Spinal cord (tissue), 10 donors: ENCODE measurements around the gene PRKCH. TPM values are rescaled to one million over a fixed set of nuclear protein-coding genes. Genes with fewer than 3 reads are reported as not detected.
"Not testable (repeated sequence)": the region's sequence is repeated elsewhere in the genome, so short reads cannot be mapped to it uniquely, and the experiment has no call there.

Source experiments
- DNase-seq, 6 donors: peaks; one replicate each; pipeline versions ENCODE4 v3.0.0 to v3.0.0-alpha.2; 2013 to 2015; ENCODE audit warnings: low spot score in 6 of 6, low read depth in 4 of 6
- H3K27ac ChIP-seq: one replicate; pipeline ENCODE4 v1.5.1; 2013; ENCODE audit warnings: low read depth, low read length, control low read depth
- H3K27me3 ChIP-seq: one replicate; pipeline ENCODE4 v1.6.1; 2013; ENCODE audit warnings: low read length; ENCODE audit not compliant: control insufficient read depth, insufficient read depth
- H3K36me3 ChIP-seq: one replicate; pipeline ENCODE4 v1.6.1; 2013; ENCODE audit warnings: low read length; ENCODE audit not compliant: control insufficient read depth, insufficient read depth
- H3K4me1 ChIP-seq: one replicate; pipeline ENCODE4 v1.6.1; 2013; ENCODE audit warnings: low read length; ENCODE audit not compliant: control insufficient read depth, insufficient read depth
- H3K4me3 ChIP-seq: one replicate; pipeline ENCODE4 v1.5.1; 2013; ENCODE audit warnings: low read depth, low read length, control low read depth
- H3K9me3 ChIP-seq: one replicate; pipeline ENCODE4 v1.6.1; 2013; ENCODE audit warnings: low read length; ENCODE audit not compliant: control insufficient read depth, insufficient read depth
- WGBS: methylation state at CpG from one replicate; pipeline ENCODE4 v1.1.5; 2013; ENCODE audit warnings: missing lambda C conversion rate; ENCODE audit not compliant: insufficient coverage; 5-methylcytosine and 5-hydroxymethylcytosine counted together
- polyA plus RNA-seq, 2 donors: library from polyadenylated mRNA; unstranded; fragments of 120-200 nt; gene quantifications; one replicate each; pipeline ENCODE4 v1.2.1, GENCODE V29; 2013; ENCODE audit not compliant: insufficient read length in 2 of 2
- total RNA-seq, 2 donors: library from RNA; depleted of rRNA in 1 of 2; stranded (reverse); fragments of 120-200 nt in 1 of 2; fragments of >200 nt in 1 of 2; gene quantifications; one replicate each; pipeline versions ENCODE4 v1.2.3 to v1.2.4, GENCODE V29; 2013 to 2014
- donor health status: healthy.

Gene PRKCH
- total and polyA plus RNA-seq, 4 donors = 9.6 to 30.7 (median 15.5) TPM

DNA sequence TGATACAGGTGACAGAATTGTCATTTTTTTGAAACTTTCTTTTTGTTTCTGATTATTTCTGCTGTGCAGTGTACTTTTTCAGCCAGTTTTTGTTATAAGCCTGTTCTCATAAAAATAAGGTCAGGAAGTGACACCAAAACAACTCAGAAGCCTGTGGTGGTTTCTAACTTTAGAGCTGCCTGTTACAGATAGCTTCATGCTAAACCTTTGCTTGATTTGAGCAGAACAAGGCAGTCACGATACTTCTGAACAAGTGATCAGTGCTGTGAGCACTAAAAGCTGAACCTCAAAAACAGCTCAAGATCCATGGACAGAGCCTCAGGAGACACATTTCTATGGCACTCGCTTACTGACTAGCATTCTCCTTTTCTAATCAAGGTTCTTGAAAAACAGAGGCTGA is 82.0 kb downstream of the PRKCH start:
- Histone ChIP-seq H3K4me3 (no peak overlapping the region), H3K36me3 (no peaks in the 10 kb centered on the region), H3K4me1 (no peaks in the 10 kb centered on the region), H3K9me3 (no peaks in the 10 kb centered on the region), H3K27me3 (no peaks in the 10 kb centered on the region), H3K27ac (no peak overlapping the region)
- DNase-seq = no peak
- WGBS = 82% methylated on average over 1 of the region's 2 CpGs

DNA sequence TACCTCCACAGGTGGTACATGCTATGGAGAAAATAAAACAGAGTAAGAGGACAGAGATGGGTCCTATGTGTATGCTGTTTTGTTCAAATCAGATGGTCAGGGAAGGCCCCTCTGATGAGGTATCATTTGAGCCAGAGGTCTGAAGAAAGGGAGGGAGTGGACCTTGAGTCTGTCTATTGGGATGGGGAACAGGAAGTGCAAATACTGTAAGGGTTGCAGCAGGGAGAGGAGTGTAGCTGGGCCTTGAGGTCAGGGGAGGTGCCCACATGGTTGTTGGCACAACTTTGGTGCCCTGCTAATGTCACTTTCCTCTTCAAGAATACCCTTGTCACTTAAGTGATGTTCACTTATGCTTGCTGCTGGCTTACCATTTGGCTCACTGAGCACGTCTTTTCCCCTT is 83.3 kb downstream of the PRKCH start:
- Histone ChIP-seq H3K27ac (no peak overlapping the region), H3K9me3 (no peaks in the 10 kb centered on the region), H3K27me3 (no peaks in the 10 kb centered on the region), H3K36me3 (no peaks in the 10 kb centered on the region), H3K4me1 (no peaks in the 10 kb centered on the region), H3K4me3 (no peak overlapping the region)
- no peak for DNase-seq
- WGBS = no CpG with 5 or more reads among the region's 1 CpG

DNA sequence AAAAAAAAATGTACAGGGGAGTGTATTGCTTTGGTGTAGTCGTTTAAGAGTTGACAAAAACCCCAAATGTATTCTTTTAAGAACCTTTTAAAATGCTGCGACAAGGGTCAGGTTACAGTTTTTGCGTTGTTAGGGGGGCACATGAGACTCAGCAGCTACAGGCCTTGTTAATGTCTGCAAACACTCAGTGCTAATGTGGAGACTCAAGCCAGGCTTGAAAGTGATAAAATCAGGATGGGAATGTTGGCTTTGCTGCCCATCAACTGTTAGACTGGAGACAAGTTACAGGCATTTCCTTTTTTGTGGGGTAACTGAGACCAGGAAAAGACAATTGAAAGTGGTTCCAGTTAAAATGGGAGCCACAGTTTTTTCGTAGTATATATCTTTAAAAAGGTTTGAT is 84.8 kb downstream of the PRKCH start:
- H3K27me3 ChIP-seq = no peaks in the 10 kb centered on the region
- WGBS = 29% methylated on average over 1 of the region's 4 CpGs
- H3K27ac ChIP-seq = no peak overlapping the region
- H3K4me3 ChIP-seq = no peak overlapping the region
- no peaks in the 10 kb centered on the region for H3K4me1 ChIP-seq
- DNase-seq = no peak
- no peaks in the 10 kb centered on the region for H3K9me3 ChIP-seq
- H3K36me3 ChIP-seq = no peaks in the 10 kb centered on the region

DNA sequence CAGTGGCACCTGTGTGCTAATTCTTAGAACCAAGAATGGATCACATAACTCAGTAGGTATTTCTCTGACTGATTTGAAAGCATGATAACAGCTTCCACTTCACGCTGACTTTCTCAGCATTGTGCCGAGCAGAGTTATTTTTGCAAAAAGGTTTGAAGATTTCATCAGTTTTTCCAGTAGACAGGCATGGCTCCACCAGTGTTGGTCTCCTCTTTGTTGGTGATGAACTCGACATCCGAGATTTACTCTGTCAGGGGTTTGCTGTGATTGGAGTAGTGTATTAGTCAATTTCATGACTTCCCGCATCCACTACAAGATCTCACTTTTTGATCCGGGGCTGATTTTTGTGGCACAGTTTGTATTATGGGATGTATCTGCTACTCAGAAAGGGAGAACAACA is 85.3 kb downstream of the PRKCH start:
- H3K4me1 ChIP-seq = no peaks in the 10 kb centered on the region
- H3K27ac ChIP-seq = no peak overlapping the region
- no peak for DNase-seq
- H3K27me3 ChIP-seq = no peaks in the 10 kb centered on the region
- H3K4me3 ChIP-seq = no peak overlapping the region
- H3K9me3 ChIP-seq = no peaks in the 10 kb centered on the region
- WGBS = 65% methylated on average over 3 of the region's 6 CpGs
- H3K36me3 ChIP-seq = no peaks in the 10 kb centered on the region

DNA sequence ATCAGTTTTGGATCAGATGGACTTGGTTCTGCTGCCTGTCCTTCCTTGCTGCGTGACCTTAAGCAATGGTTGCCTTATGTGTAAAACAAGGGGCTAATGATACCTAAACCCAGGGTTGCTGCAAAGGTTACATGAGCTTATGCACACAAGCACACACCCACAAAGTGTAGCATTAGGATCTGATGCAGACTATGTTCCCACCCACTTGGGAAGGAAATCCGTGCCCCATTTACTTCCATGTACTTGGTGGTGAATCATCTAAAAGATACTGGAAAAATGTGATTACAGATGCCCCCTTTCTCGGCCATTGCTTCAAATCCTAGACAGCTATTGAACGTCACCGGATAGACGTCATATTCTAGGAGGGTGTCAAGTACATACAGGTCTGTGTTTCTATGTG is 87.1 kb downstream of the PRKCH start:
- no peak overlapping the region for H3K27ac ChIP-seq
- H3K9me3 ChIP-seq = no peaks in the 10 kb centered on the region
- no peaks in the 10 kb centered on the region for H3K4me1 ChIP-seq
- no peak for DNase-seq
- H3K4me3 ChIP-seq = no peak overlapping the region
- no peaks in the 10 kb centered on the region for H3K27me3 ChIP-seq
- no peaks in the 10 kb centered on the region for H3K36me3 ChIP-seq
- WGBS = no CpG with 5 or more reads among the region's 6 CpGs

DNA sequence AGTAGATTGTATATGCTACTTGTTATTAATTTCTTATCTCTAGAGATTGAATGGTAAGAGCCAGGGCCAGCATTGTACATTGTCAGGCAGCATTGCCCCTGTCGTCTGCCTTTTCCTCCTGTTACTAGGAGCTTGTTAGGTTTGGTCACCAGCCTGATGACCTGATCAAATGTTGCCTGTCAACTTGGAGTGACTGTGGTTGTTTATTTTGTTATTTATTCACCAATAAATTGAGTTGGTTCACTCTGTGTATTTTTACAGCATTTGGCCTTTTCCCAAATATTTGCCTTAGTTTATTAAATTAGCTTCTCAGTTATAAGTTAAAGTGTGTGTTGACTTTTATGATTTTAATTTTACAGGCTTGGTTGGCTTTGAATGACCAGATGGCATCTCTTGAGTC is 88.4 kb downstream of the PRKCH start:
- no peak overlapping the region for H3K27ac ChIP-seq
- WGBS = no CpG with 5 or more reads among the region's 1 CpG

DNA sequence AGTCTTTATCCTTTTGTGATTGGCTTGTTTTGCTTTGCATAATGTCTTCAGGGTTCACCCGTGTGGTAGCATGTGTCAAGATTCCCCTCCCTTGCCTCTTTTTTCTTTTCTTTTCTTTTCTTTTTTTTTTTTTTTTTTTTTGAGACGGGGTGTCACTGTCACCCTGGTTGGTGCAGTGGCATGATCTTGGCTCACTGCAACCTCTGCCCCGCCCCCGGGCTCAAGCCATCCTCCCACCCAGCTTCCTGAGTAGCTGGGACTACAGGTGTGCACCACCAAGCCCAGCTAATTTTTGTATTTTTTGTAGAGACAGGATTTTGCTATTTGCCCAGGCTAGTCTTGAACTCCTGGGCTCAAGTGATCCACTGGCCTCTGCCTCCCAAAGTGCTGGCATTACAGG is 94.6 kb downstream of the PRKCH start:
- H3K4me3 ChIP-seq, H3K9me3 ChIP-seq, H3K4me1 ChIP-seq, H3K36me3 ChIP-seq, H3K27me3 ChIP-seq, DNase-seq, H3K27ac ChIP-seq: not testable (repeated sequence)
- WGBS = no CpG with 5 or more reads among the region's 4 CpGs

More for the DNA sequence above, 88.4 kb downstream of the PRKCH start:
- H3K9me3 ChIP-seq = no peaks in the 10 kb centered on the region
- H3K36me3 ChIP-seq = no peaks in the 10 kb centered on the region
- no peaks in the 10 kb centered on the region for H3K4me1 ChIP-seq
- no peaks in the 10 kb centered on the region for H3K27me3 ChIP-seq
- no peak overlapping the region for H3K4me3 ChIP-seq
- DNase-seq = no peak

DNA sequence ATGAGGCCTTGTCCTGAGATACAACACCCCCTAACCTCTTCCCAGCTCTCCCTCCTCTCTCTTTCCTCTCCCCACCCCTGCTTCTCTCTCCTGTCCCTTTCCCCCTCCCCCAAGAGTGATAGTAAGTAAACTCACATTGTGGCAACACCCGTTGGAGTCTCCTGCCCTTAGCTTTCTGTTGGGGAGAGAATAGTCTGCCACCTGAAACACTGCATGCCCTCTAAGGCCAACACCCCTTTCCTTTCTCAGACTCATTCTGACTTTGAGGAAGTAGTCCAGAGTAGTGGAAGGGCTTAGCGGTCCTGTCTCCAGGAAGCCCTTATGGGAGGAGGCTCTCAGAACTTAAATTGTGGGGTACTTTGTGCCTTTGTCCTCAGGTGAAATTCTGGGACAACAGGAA is 95.2 kb downstream of the PRKCH start:
- WGBS = no CpG with 5 or more reads among the region's 2 CpGs
- no peak for DNase-seq
- Histone ChIP-seq H3K27me3 (no peaks in the 10 kb centered on the region), H3K36me3 (no peaks in the 10 kb centered on the region), H3K4me1 (peaks cover 7% of the 10 kb centered on the region), H3K9me3 (no peaks in the 10 kb centered on the region), H3K4me3 (no peak overlapping the region), H3K27ac (no peak overlapping the region)

DNA sequence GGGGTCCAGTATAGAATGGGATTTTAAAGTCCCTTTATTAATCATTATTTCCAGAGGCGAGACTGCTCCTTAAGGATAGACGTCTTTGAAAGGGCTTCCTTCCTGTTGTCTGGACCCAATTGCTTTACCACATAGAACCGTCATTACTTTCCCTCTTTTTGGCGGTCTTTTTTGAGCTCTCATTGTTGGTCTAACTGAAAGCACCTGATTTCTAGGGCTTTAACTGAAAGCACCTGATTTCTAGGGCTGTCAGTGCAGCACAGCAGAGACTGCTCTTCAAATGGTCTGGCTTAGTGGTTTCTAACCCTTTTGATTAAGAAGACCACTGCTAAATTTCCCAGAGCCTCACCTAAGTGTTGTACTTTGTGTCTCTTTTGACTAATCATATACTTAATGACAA is 95.8 kb downstream of the PRKCH start:
- WGBS = 88% methylated on average over 2 of the region's 4 CpGs
- no peak for DNase-seq

DNA sequence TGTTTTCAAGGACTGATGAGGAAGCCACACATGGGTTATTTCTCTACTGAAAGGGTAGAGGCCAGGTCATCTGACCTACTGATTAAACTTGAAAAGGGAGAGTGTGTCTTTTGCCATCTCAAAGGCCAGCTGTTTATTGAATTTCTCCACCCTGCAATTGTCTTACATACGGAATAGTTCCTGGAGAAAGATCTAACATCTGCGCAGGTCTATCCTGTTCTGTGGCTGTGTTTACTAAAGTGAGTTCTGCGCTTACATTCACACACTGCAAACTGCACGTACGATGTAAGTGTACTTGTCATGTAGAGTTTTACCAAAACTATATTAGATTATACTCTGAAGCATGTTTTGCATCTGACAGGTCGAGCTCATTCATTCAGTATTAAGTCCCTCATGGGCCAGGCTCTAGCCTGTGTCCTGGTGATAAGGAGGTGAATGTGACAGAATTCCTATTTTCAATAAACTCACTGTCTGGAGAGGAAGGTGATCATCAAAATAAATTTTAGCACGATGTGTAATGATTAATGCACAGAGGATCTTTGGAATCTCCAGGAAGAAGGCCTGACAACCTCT is 96.6 kb downstream of the PRKCH start:
- DNase-seq = no peak
- Histone ChIP-seq H3K27ac (peak overlapping the region; percentile 26), H3K36me3 (no peaks in the 10 kb centered on the region), H3K4me3 (no peak overlapping the region), H3K4me1 (peaks cover 7% of the 10 kb centered on the region), H3K9me3 (no peaks in the 10 kb centered on the region), H3K27me3 (no peaks in the 10 kb centered on the region)
- 33% methylated on average over 1 of the region's 7 CpGs for WGBS

More for the DNA sequence above, 95.8 kb downstream of the PRKCH start:
- H3K4me3 ChIP-seq = no peak overlapping the region
- no peak overlapping the region for H3K27ac ChIP-seq
- H3K9me3 ChIP-seq = no peaks in the 10 kb centered on the region
- H3K27me3 ChIP-seq = no peaks in the 10 kb centered on the region
- no peaks in the 10 kb centered on the region for H3K36me3 ChIP-seq
- H3K4me1 ChIP-seq = peaks cover 7% of the 10 kb centered on the region
